Activated CD4-positive, alpha-beta T cell treated with anti-CD3 and anti-CD28 coated beads, Interleukin-2, amount 50 U/mL, for 24 hours (primary cell): ENCODE measurements around the gene NEURL2.
"Not testable (repeated sequence)": the region's sequence is repeated elsewhere in the genome, so short reads cannot be mapped to it uniquely, and the experiment has no call there.

ENCODE experiments used
- DNase-seq, 2 donors: peaks; one replicate each; pipeline ENCODE4 v3.0.0-alpha.2; 2020; ENCODE audit warnings: low read depth in 1 of 2, low spot score in 1 of 2

The NEURL2 gene, protein sequence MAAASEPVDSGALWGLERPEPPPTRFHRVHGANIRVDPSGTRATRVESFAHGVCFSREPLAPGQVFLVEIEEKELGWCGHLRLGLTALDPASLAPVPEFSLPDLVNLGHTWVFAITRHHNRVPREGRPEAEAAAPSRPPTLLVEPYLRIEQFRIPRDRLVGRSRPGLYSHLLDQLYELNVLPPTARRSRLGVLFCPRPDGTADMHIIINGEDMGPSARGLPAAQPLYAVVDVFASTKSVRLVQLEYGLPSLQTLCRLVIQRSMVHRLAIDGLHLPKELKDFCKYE

DNA sequence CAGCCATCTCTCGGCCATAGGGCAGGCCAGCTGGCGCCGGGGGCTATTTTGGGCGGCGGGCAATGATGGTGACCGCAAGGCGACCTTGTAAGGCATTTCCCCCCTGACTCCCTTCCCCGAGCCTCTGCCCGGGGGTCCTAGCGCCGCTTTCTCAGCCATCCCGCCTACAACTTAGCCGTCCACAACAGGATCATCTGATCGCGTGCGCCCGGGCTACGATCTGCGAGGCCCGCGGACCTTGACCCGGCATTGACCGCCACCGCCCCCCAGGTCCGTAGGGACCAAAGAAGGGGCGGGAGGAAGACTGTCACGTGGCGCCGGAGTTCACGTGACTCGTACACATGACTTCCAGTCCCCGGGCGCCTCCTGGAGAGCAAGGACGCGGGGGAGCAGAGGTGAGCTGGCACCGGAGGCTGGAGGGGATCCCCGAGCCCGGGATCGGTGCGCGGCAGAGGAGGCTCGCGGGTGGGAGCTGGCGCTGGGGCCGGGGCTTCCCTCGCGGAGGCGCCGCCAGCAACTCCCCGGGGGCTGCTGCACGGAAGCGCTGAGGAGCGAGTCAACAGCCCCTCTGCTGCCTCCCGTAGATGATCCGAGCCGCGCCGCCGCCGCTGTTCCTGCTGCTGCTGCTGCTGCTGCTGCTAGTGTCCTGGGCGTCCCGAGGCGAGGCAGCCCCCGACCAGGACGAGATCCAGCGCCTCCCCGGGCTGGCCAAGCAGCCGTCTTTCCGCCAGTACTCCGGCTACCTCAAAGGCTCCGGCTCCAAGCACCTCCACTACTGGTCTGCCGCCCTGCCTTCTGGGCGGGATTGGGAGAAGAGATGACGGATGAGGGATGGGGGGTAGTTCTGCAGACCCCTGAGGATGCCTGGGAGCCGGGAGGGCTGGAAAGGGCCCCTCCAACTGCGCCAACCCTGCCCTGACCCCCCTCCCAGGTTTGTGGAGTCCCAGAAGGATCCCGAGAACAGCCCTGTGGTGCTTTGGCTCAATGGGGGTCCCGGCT, at the start of gene NEURL2, which contains the start of gene CTSA:
NEURL2 (minus strand) TSS at position 224 of the 999 bp plus-strand sequence; CDS start at position 7, 217 bp downstream.
CTSA (plus strand) TSS at position 351 of the 999 bp plus-strand sequence; CDS start at position 585, 234 bp downstream.
- DNase-seq: peak; percentile 76 to 84

GRCh38 chr20:45940469-45940868, 49.5 kb upstream of the NEURL2 start:
- DNase-seq: no peak

- DNase-seq: no peak
These were observed 49.0 kb upstream of the NEURL2 start for GRCh38 chr20:45940053-45940452.

DNA sequence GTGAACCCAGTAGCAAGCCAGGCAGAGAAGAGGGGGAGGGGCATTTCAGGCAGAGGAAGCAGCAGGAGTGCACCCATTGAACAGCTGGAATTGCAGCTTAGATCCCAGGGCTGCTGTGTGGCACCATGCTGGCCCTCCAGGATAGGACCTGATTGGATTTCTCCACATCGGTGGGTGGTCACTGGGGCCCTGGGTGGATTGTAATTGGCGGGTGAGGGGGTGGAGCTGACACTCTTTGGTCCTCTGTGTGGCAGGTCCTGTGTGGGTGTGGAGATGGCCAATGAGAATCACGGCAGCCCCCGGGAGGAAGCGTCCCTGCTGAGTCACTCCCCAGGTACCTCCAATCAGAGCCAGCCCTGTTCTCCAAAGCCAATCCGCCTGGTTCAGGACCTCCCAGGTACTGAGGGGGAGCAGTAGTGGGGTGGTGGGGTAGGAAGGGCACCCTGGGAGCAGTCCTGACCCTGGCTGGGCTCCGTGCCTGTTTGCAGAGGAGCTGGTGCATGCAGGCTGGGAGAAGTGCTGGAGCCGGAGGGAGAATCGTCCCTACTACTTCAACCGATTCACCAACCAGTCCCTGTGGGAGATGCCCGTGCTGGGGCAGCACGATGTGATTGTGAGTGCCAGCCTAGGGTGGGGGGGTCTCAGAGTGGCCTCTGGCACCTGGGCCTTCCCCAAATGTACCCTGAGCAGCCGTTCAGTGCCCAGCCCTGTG, 47.9 kb upstream of the NEURL2 start:
- no peak for DNase-seq

DNA sequence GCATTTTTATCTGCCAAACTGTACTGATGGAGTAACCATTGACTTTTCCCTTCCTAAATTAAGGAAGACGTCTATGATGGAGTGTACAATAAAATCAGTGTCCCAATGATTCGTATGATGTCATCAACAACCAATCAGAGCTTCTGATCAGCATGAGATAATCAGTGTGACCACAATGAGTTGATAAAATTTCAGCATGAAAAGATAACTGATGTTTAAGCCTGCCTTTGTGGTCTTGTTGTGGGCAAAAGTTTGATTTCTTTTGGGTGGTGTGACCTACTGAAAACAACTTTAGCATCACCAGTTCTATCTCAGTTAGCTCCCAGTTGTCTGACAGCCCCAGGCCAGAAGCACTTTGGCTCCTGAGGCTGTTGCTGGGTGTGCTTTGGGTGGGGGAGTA, 46.8 kb upstream of the NEURL2 start:
- DNase-seq: no peak

DNA sequence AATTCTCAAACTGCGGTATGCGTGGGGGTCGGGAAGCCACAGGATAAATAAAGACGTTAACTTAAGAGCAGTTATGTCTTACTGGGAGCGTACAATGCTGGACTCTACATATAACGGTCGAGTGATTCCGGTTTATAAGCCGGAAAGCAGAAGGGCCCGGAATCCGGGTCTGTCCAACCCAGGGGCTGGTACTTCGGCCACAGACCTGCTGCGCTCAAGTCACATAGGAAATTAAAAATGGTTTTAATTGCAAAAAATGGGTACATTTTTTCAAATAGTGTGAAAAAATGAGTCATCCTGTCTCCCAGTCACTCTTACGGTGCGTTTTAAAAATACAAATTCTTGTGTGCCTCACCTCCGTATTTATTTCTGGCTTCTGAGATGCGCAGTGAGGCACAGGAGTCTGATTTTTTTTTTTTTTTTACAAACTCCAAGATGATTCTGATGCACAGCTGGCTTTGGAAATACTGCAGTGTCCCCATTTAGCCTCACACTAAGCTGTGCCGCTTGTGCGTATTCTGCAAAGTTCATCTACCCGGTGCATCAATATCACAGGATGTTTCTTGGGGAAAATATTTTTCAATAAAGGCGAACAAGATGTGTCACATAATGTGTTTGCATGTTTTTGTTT, 44.5 kb upstream of the NEURL2 start:
- DNase-seq: no peak

DNA sequence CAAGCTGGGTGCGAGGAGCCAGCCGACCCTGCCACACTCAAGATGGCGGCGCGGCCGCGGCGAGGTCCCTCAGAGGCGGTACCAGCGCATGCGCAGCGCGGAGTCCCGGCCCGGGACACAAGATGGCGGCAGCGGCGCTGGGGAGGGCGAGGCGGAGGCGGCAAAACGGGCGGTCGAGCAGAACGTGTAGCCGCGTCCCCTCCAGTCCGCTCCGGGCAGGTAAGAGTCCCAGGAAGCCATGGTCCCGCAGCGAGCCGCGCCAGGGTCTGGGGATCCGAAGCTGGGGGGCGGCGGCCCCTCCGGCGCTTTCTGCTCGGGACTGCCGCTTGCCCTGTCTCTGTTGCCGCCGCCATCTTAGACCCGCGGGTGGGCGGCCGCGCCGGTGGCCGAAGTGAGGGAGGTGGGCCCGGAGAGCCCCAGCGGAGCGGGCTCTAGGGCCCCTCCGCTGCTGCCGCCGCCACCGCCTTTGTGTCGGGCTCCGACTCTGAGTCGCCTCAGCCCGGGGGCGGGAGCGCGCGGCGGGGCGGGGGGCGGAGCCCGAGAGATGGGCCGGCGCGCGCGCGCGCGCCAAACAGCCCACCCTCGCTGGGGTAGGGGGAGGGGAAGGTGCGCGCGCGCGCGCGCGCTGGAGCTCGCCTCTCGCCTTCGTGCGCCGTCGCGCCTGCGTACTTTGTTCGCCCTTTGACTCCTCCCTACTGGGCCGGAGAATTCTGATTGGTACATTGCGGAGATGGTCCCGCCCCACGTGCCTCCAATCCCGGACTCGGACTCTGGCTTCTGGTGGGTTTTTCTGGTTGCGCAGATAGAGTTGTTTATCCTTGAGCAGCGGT, 43.8 kb upstream of the NEURL2 start, which contains the start of gene PCIF1:
PCIF1 (plus strand) TSS at position 98 of the 830 bp plus-strand sequence. CDS start 4,317 bp downstream, outside the sequence.
- peak; percentile 96 to 98 for DNase-seq

DNA sequence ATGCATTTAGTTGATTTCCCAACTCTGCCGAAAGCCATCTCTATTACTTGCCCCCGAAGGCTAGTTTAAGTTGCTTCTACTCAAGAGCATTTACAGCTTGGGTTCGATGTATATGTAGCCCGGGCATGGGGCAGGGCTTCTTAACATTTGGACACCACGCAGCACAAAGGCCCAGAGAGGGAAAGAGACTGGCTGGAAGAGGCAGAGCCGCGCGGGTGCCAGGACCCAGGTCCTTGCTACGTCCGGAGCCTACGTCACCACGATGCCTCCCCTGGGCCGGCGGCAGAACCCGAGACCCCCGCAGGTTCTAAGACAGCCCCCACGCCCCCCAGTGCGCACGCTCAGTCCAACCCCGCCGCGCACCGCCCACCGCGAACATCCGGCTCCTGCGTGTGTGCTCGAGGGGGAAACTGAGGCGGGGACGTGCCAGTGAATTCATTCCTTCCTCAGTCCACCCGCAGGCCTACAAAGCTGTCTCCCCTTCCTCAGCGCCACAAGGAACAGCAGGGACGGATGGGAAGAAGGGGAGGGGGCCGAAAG, 43.1 kb upstream of the NEURL2 start:
- no peak for DNase-seq

- peak; percentile 26 to 56 for DNase-seq
These were observed 42.4 kb upstream of the NEURL2 start for GRCh38 chr20:45933266-45934045.

DNA sequence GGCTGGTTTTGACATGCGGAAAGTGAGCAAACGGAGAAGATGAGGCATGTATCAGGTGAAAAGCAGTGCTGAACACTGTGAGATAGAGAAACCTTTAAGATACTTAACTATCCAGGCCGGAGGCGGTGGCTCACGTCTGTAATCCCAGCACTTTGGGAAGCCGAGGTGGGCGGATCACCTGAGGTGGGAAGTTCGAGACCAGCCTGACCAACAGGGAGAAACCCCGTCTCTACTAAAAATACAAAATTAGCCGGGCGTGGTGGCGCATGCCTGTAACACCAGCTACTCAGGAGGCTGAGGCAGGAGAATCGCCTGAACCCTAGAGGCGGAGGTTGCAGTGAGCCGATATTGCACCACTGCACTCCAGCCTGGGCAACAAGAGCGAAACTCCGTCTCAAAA, 40.7 kb upstream of the NEURL2 start:
- DNase-seq: not testable (repeated sequence)

- DNase-seq: no peak
These were observed 36.3 kb upstream of the NEURL2 start for GRCh38 chr20:45927071-45927878.

DNA sequence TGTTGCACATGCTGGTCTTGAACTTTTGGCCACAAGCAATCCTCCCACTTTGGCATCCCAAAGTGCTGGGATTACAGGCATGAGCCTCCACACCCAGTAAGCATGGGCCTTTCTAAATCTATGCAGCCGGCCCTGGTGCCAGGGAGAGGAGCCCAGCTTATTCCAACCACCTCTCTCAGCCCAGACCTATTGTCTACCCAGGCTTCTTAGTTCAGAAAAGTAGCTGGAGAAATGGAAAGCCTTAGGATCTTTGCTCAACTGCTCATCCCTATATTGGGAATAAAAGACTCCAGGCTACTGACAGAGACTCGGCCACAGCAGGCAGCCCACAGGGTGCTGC, 35.7 kb upstream of the NEURL2 start:
- DNase-seq: no peak

DNA sequence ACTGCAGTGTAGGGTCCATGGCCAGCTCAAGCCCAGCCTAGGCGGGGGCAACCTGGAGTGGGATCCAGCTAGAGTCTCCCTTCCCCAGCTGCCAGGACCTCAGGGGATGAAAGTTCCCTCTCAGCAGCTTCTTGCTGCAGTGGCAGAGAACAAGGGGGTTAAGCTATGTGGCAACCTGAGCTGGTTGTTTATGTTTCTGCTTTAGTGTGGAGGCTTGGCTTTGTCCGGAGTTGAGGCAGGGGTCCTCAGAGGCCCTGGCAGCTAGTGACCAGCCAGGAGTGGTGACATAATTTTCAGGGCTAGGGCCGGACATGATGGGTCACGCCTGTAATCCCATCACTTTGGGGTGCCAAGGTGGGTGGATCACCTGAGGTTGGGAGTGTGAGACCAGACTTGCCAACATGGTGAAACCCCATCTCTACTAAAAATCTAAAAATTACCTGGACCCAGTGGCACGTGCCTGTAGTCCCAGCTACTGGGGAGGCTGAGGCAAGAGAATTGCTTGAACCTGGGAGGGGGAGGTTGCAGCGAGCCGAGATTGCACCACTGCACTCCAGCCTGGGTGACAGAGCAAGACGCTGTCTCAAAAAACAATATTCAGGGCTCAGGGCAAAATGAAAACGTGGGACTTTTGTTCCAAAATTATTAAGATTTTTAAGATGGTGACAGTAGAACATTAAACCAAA, 35.0 kb upstream of the NEURL2 start:
- no peak for DNase-seq

- no peak for DNase-seq
These were observed 33.6 kb upstream of the NEURL2 start for GRCh38 chr20:45924391-45925261.

DNA sequence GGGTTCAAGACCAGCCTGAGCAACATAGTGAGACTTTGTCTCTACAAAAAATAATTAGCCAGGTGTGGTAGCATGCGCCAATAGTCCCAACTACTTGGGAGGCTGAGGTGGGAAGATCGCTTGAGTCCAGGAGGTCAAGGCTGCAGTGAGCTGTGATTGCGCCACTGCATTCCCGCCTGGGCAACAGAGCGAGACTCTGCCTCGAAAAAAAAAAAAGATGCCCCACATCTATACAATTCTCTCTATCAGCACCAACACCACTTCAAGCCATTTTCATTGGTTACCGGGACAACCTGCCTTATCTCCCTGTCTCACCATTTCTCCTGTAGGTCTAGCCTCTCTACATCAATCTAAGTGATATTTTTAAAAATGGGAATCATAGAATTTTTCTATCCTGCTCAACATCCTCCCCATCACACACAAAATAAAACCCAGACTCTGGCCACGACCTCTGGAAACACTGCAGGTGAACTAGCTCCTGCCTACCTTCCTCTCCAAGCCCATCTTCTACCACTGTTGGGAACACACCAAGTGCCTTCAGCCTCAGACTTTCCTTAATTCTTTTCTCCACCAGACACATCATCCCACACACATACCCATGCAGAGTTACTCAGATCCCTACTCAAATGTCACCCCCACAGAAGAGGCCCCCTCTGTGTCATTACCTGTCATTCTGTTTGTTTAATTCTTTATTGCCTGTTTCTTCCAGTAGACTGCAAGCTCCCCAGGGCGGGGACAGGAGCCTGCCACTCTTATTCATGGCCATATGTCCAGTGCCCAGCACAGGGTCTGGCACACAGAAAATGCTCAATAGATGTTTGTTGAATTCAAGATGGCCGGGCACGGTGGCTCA, 30.6 kb upstream of the NEURL2 start:
- no peak for DNase-seq
